T-helper 1 cell (primary cell): ENCODE data around the gene RUFY2.
"Not testable (repeated sequence)": the region's sequence is repeated elsewhere in the genome, so short reads cannot be mapped to it uniquely, and the experiment has no call there.

Source experiments
- DNase-seq, 5 donors: peaks; one replicate each; pipeline ENCODE4 v3.0.0-alpha.2; 2012 to 2020
- total RNA-seq, 4 donors: gene quantifications; one replicate each; lab custom pipeline; 2026; lab: John Stamatoyannopoulos, UW

Gene RUFY2, protein sequence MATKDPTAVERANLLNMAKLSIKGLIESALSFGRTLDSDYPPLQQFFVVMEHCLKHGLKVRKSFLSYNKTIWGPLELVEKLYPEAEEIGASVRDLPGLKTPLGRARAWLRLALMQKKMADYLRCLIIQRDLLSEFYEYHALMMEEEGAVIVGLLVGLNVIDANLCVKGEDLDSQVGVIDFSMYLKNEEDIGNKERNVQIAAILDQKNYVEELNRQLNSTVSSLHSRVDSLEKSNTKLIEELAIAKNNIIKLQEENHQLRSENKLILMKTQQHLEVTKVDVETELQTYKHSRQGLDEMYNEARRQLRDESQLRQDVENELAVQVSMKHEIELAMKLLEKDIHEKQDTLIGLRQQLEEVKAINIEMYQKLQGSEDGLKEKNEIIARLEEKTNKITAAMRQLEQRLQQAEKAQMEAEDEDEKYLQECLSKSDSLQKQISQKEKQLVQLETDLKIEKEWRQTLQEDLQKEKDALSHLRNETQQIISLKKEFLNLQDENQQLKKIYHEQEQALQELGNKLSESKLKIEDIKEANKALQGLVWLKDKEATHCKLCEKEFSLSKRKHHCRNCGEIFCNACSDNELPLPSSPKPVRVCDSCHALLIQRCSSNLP
- 16.6 to 33.8 (median 31.7) reads per million in 4 donors for total RNA-seq

DNA sequence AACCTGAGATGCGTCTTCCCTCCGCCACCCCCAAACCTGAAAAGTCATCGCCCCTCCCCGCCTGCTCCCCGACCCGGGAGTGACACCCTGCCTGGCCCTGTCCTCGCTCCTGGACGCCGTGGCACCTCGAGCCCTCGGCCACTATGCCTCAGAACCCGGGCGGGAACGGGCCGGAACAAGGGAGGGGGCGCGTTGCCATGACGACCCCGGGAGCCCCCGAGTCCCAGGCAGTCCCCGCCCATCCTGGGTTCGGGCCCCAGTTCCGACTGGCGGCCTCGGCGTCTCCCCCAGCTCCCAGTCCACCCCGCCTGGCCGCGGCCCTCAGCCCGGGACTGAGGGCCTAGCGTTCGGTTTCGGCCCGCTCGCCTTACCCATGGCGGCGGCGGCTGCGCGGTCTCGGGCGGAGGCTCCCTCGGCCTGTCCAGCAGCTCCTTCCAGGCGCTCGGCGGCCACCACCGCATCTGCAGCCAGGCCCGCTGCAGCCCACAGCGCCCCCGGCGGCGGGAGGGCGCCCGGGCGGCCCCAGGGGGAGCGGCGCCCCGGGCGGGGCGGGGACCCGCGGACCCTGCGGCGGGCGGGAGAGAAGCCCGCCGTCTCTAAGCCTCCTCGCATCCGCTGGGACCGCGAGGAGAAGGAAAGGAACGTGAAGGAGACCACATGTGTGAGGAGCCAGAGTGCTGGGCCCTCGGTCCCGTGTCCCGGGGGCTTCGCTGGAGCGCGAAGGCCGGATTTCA is at the start of gene RUFY2:
RUFY2 (minus strand) TSS at position 463 of the 734 bp plus-strand sequence; CDS start at position 375, 88 bp downstream.
- peak; percentile 55 to 74 (median 58) for DNase-seq

DNA sequence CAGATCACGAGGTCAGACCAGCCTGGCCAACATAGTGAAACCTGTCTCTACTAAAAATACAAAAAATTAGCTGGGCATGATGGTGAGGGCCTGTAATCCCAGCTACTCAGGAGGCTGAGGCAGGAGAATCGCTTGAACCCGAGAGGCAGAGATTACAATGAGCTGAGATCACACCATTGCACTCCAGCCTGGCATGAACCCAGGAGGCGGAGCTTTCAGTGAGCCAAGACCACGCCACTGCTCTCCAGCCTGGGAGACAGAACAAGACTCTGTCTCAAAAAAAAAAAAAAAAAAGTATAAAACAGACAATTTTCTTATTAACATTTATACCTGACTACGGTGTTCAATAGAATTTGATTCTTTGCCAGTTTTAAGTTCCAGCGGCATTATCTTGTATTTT is 42.6 kb upstream of the RUFY2 start:
- not testable (repeated sequence) for DNase-seq

DNA sequence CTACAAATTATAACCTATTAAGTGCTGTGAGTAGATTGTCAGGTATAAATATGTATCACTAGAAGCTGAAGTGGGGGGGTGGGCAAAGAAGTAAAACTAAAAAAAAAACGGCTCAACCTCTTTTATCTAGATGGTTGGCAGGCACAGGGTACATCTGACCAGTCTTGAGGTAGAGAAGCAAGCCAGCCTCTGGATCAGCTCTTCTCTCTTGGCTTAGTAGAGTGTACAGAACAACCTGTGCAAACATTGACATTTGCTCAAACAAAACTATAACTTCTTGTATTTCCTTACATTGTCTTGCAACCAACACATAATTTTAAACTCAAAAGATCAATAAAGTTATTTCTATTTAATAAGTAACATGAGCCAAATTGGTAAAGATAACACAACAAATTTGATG is 39.1 kb upstream of the RUFY2 start:
- no peak for DNase-seq

DNA sequence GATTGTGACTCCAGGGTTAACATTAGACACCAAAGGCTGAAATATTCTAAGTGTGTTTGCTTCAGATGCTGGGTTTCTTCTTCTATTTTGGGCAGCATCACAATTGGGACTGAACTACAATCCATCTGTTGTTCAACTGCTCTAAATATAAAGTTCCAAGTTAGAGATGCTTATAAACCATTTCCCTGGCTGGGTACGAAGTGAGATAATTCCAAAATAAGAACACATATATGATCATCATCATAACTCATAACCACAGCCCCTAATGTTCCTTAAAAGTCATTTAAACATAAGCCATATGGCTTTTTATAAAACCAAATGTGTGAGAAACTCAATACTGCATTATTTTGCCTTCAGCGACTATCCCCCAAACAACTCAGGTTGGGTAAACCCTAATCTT is 35.9 kb upstream of the RUFY2 start:
- DNase-seq: no peak

DNA sequence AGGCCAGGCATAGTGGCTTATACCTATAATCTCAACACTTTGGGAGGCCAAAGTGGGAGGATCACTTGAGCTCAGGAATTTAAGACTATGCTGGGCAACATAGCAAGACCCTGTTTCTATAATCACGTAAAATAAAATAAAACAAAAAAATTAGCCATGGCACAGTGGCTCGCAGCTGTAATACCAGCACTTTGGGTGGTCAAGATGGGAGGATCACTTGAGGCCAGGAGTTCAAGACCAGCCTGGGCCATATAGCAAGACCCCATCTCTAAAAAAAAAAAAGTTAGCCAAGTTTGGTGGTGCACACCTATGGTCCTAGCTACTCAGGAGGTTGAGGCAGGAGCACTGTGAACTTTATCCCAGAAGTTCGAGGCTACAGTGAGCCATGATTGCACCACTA is 33.8 kb upstream of the RUFY2 start:
- no peak for DNase-seq

DNA sequence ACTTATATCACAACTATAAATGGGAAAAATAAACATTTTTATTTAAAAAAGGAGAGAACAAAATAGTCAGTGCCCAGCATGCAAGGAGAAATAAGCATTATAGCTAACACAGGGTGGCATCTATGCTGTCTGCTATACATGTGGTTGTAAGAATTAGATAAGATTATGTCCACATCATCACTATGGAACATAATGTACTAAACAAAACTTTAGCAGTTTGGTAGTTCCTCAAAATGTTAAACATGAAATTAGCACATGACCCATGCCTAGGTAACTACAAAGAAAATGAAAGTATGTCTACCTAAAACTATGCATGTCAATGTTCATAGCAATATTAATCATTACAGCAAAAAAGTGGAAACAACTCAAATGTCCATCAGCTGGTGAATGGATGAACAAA is 28.7 kb upstream of the RUFY2 start:
- no peak for DNase-seq

DNA sequence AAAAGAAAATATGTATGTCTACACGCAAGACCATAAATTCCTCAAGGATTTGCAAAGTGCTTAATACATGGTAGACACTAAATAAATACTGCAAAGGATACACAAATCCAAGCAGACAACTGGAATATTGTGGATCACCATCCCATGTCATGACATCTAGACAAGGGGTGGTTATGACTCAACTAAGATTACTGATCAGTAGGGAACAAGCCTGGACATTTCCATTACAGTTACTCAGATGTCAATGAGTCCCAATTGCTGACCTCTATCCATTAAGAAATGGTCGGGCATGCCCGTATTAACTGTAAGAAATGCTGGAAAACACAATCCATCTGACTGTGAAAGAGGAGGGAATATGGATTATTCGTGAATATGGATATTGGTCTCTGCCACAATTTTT is 27.6 kb upstream of the RUFY2 start:
- no peak for DNase-seq

DNA sequence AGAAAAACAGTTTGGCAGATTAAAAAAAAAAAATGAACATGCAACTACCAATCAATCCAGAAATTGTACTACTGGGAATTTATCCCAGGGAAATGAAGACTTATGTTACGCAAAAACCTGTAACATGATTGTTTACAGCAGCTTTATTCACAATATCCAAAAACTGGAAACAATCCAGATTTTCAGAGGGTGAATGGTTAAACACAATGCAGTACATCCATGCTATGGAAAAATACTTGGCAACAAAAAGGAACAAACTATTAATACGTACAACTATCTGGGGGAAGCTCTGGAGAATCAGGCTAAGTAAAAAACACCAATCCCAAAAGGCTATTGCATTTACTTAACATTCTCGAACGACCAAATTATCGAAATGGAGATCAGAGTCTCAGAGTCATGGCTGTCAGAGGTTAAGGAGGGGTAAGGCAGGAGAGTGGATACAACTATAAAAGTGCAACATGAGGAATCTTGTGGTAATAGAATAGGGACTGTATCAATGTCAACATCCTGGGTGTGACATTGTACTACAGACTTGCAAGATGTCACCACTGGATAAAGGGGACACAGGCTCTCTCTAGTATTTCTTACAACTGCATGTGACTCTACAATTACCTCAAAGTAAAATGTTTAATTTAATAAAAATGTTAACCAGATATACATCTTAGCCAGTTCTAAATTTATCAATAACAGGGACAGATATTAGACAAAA is 21.5 kb upstream of the RUFY2 start:
- DNase-seq: no peak

DNA sequence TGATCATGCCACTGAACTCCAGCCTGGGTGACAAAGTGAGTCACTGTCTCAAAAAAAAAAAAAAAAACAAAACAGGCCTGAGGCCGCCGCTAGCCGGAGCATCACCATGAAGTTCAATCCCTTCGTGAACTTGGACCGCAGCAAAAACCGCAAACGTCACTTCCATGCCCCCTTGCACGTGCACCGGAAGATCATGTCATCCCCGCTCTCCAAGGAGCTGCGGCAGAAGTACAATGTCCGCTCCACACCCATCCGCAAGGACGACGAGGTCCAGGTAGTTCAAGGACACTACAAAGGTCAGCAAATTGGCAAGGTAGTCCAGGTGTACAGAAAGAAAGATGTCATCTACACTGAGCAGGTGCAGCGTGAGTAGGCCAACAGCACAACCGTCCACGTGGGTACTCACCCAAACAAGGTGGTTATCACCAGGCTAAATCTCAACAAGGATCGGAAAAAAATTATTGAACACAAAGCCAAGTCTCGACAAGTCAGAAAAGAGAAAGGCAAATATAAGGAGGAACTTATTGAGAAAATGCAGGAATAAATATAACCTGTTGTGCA is 17.5 kb upstream of the RUFY2 start:
- DNase-seq: no peak

DNA sequence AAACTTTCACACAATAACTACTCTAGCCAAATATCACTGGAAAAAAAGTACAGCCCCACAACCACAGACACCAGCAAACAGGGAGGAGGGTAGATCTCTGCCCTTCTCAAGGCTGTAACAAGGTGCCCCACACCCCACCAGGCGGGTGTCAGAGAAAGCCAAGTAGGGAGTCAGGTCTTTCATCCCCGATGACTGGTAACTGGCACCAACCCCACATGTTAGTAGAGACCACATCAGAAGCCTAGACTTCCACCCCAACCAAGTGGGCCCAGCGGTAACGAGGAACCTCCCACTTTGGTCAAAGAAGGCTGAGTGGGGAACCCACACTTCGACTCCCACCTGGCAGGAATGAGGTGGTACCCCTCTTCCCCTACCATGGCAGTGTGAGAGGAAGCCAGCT is 16.4 kb upstream of the RUFY2 start:
- peak in 1 of 5 donors; percentile 8 for DNase-seq

DNA sequence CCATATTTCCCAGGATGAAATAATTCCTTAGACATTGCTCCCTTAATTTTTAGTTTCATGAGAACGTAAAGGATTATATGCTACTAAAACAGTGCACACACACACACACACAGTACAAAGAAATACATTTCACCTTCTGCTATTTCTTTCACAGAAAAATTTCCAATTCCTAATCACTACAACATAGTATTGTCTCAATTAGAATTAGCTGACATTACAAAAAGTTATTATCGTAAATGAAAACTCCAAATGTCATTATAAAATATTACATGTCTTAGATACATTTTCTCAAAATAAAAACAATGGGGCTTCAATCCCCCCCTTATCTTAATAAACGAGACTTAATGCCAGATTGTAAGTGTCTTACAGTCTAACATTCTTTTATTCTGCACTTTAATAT is 12.3 kb upstream of the RUFY2 start:
- DNase-seq: no peak

DNA sequence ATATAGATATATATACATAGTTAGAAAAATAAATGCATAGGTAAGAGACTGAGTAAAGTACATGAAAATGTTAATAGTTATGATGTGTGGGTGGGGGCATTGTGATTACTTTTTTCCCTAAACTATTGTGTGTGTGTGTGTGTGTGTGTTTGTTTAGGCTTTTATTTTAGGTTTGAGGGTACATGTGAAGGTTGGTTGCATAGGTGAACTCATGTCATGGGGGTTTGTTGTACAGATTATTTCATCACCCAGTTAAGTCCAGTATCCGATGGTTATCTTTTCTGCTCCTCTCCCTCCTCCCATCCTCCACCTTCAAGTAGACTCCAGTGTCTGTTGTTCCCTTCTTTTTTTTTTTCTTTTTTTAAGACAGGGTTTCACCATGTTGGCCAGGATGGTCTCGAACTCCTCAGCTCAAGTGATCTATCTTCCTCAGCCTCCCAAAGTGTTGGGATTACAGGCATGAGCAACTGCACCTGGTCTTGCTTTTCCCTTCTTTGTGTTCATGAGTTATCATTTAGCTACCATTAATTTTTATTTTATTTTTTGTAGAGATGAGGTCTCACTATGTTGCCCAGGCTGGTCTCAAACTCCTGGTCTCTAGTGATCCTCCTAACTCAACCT is 1.9 kb upstream of the RUFY2 start:
- DNase-seq: no peak

DNA sequence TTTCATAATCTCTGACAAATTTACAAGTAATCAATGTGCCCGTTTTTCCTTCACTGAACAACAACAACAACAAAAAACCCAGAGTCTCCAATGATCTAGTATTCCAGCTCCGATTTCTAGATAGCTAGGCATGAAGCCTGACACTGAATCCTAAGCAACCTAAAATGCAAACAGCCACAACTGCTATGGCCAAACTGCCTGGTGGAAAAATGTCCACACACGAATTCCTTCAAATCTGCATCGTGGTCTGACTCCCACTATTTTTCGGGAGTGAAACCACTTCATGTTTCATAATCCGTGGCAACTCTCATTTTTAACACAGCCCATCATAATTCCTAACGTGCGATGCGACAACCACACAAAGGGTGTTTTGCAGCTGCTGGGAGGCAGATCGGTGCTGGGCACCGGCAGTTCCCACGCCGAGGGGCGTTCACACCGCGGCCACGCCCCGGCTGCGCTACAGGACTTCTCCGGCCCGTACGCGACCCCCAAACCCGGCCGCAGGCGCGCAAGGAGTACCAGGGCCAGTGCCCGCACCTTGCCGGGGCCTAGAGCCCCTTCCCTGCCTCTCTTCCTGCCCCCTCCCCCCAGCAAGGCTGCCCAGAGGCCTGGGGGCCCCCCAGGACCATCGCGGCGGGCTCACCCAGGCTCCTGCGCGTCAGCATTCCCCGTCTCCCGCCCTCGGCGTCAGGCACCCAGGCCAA is 814 bp downstream of the RUFY2 start:
- peak in 4 of 5 donors; percentile 8 to 33 (median 14) for DNase-seq

DNA sequence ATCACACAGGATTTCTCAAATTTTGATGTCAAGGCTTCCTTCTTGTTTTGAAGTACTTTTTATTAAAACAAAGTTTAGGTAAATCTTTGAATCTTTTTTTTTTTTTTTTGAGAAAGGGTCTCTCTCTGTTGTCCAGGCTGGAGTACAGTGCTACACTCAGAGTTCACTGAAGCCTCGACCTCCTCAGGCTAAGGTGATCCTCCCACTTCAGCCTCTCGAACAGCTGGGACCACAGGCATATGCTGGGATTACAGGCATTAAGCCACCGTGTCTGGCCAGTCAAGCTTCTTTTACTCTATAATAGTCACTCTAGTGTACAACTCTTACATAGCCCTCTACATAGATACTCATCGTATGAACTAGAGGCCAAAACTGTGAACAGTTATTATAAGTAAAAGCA is 3.4 kb downstream of the RUFY2 start:
- no peak for DNase-seq

DNA sequence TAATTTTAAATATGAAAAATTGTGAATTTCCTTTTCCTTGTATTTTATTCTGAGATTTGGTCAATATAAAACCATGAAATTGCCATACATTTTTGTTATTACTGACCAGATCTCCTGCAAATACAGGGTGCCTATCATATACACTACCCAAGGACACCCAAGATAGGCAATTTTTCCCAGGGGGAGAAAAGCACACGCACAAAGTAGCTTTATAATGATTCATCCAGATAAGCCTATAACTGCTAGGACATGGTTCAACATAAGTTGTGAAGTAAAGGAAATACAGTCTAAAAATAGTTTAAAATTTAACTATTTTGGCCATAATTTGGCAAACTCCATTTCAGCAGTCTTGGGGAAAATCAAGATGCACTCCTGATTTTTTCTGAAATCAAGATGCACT is 4.8 kb downstream of the RUFY2 start:
- DNase-seq: no peak

DNA sequence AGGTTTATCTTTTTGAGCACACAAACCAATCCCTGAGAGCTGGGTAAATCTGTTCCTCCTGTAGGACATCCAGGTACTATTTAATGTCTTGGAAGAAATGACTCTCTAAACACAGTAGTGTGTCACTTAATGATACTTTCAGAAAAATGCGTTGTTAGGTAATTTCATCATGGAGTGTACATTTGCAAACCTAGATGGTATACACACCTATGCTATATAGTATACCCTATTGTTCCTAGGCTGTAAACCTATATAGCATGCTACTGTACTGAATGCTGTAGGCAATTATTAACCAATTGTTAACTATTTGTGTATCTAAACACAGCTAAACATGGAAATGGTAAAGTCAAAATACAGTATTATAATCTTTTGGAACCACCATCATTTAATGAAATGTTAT is 10.1 kb downstream of the RUFY2 start:
- no peak for DNase-seq

DNA sequence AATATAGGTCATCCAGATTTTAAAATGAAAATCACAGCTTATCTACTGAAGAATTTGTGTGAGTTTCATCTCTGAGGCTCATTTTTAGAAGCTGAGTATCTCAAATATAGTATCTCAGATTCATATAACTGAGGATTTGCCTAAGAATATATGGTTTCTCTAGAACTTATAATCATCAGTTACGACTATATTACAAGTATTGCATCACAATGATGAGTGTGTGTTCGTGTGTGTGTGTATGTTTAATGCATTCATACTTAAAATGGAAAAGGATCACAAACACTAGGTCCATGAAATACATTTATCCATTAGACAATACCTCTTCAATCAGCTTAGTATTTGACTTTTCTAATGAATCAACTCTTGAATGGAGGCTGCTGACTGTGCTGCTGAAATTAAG is 21.3 kb downstream of the RUFY2 start:
- DNase-seq: no peak

DNA sequence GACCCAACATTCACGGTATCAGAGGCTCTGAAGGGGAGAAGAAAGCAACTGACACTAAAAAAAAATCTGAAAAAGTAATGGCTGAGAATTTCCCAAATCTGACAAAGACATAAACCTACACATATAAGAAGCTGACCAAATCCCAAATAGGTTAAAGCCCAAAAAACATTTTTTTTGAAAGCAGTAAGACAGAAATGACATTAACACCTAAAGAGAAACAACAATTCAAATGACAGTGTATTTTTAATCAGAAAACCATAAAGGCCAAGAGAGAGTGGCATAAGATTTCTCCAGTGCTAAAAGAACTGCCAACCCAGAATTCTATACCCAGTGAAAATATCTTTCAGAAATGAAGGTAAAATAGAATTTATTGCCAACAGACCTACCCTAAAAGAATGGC is 35.5 kb downstream of the RUFY2 start:
- no peak for DNase-seq

DNA sequence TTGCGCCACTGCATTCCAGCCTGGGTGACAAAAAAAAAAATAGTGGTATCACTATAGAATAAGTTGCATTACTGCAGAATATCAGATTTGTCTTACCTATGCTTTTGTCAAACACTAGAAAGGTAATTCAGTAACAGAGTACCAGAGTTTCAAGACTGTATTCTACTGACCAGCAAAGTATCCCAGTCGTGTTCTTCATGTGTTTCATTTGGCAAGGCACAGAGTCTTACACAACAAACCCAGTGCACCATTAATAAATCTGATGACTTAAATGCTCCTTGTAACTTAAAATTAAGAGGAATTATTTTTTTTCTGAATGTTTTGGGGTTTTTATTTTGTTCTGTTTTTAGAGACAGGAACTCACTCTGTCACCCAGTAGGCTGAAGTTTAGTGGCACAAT is 40.0 kb downstream of the RUFY2 start:
- no peak for DNase-seq

DNA sequence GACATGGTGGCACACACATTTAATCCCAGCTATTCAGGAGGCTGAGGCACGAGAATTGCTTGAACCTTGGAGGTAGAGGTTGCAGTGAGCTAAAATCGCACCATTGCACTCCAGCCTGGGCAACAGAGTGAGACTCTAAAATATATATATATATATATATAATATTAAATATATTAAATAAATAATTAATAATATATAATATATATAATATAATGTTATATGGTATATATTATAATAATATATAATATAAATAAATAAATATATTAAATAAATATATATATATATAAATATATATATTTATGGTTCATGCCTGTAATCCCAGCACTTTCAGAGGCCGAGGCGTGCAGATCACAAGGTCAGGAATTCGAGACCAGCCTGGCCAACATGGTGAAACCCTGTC is 40.5 kb downstream of the RUFY2 start:
- DNase-seq: no peak

DNA sequence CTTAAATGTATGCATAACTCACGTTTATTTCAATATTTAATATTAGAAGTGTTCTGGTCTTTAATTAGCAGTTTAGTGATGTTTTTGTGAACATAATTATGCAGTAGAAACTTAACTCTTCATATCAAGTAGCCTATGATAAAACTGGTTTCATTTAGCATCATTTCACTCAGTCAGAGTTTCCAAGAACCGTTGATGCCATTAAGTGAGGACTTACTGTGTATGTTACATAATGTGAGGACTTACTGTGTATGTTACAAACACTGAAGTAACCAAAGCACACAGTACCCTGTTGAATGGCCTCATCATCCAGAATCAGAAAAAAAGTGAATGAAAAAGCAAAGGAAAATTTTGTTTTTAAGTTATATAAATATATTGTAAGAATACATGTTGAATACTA is 41.5 kb downstream of the RUFY2 start:
- peak in 1 of 5 donors; percentile 20 for DNase-seq
